Natural killer cell (primary cell): Measurements from ENCODE around the gene SOCS4. TPM values are rescaled to one million over a fixed set of nuclear protein-coding genes. Genes with fewer than 3 reads are reported as not detected.

Source experiments
- ATAC-seq, 3 donors: fragments of 150-1000 bp in 2 of 3; fragments of 200-7000 bp in 1 of 3; cut with Tn5 transposase; 1 replicate in 1 of 3; 2 replicates in 2 of 3; pipeline ENCODE4 v1.10.0; 2021; ENCODE audit warnings: mild to moderate bottlenecking in 2 of 3, moderate library complexity in 2 of 3
- DNase-seq, 2 donors: peaks; one replicate each; pipeline versions ENCODE4 v3.0.0 to v3.0.0-alpha.2; 2013 to 2021; ENCODE audit warnings: mixed read lengths in 1 of 2
- H3K27ac ChIP-seq: one replicate; pipeline ENCODE4 v1.5.1; 2013; ENCODE audit warnings: mild to moderate bottlenecking, low read length
- H3K27me3 ChIP-seq: one replicate; pipeline ENCODE4 v1.6.1; 2013; ENCODE audit warnings: low read length; ENCODE audit not compliant: control insufficient read depth, insufficient read depth
- H3K36me3 ChIP-seq: one replicate; pipeline ENCODE4 v1.6.1; 2013; ENCODE audit warnings: low read length; ENCODE audit not compliant: control insufficient read depth, insufficient read depth
- H3K4me1 ChIP-seq: one replicate; pipeline ENCODE4 v1.6.1; 2013; ENCODE audit warnings: low read length; ENCODE audit not compliant: control insufficient read depth, insufficient read depth
- H3K4me3 ChIP-seq: one replicate; pipeline ENCODE4 v1.5.1; 2013; ENCODE audit warnings: low read length
- H3K9me3 ChIP-seq: one replicate; pipeline ENCODE4 v1.6.1; 2013; ENCODE audit warnings: low read length; ENCODE audit not compliant: control insufficient read depth, insufficient read depth
- H3K27ac Mint-ChIP-seq, 2 donors: one replicate each; pipeline ENCODE4 v1.8.0; 2022; ENCODE audit warnings: mild to moderate bottlenecking in 2 of 2, mixed read lengths in 2 of 2, moderate library complexity in 1 of 2
- H3K27me3 Mint-ChIP-seq, 2 donors: one replicate each; pipeline ENCODE4 v1.8.0; 2022; ENCODE audit warnings: low read depth in 2 of 2, mixed read lengths in 2 of 2
- H3K36me3 Mint-ChIP-seq: one replicate; pipeline ENCODE4 v1.8.0; 2022; ENCODE audit warnings: mixed read lengths
- H3K4me1 Mint-ChIP-seq, 2 donors: one replicate each; pipeline ENCODE4 v1.8.0; 2022; ENCODE audit warnings: mixed read lengths in 2 of 2
- H3K4me3 Mint-ChIP-seq: one replicate; pipeline ENCODE4 v1.8.0; 2022; ENCODE audit warnings: mild to moderate bottlenecking, moderate library complexity, mixed read lengths
- H3K9me3 Mint-ChIP-seq, 2 donors: one replicate each; pipeline ENCODE4 v1.8.0; 2022; ENCODE audit warnings: mixed read lengths in 2 of 2
- WGBS: methylation state at CpG from one replicate; pipeline ENCODE4 v1.1.7; 2013; ENCODE audit warnings: missing lambda C conversion rate; ENCODE audit not compliant: insufficient coverage; 5-methylcytosine and 5-hydroxymethylcytosine counted together
- intact Hi-C: fragments of 100-400 bp; cut with micrococcal nuclease; formaldehyde crosslinking; loops from one replicate; pipeline ENCODE4 v1.14.2; 2022
- total RNA-seq, 4 donors: library from RNA; stranded (reverse); fragments of 120-200 nt in 1 of 4; gene quantifications; one replicate each; pipeline versions ENCODE4 v1.2.3 to v1.2.4, GENCODE V29; 2013 to 2022
- TF ChIP-seq, protein P1 (sequence below): fragments of 200-600 bp; IDR thresholded peaks from one replicate; pipeline ENCODE4 v1.8.0; 2022; ENCODE audit warnings: antibody characterized with exemption

Gene SOCS4
- total RNA-seq, 3 donors from 2014 or later (not counting 1 experiment from before 2014, with no cell fraction given) = 17.6 to 21.9 (median 21.9) TPM

DNA sequence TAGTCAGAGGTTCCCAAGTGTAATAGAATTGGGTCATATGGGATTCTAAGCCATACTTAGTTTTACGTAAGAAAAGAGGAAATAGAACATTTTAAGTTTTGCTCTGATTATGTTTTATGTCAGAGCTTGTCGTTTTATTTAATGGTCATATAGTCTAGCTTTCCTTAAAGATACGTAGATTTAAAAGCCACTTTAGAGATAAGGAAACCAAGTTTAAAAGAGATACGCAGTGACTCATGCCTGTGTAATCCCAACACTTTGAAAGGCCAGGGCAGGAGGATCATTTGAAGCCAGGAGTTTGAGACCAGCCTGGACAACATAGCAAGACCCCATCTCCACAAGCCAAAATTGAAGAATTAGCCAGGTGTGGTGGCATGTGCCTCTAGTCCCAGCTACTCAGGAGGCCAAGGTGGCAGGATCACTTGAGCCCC lies 44.0 kb downstream of the SOCS4 start:
- WGBS = 63% methylated on average over 4 of the region's 4 CpGs

DNA sequence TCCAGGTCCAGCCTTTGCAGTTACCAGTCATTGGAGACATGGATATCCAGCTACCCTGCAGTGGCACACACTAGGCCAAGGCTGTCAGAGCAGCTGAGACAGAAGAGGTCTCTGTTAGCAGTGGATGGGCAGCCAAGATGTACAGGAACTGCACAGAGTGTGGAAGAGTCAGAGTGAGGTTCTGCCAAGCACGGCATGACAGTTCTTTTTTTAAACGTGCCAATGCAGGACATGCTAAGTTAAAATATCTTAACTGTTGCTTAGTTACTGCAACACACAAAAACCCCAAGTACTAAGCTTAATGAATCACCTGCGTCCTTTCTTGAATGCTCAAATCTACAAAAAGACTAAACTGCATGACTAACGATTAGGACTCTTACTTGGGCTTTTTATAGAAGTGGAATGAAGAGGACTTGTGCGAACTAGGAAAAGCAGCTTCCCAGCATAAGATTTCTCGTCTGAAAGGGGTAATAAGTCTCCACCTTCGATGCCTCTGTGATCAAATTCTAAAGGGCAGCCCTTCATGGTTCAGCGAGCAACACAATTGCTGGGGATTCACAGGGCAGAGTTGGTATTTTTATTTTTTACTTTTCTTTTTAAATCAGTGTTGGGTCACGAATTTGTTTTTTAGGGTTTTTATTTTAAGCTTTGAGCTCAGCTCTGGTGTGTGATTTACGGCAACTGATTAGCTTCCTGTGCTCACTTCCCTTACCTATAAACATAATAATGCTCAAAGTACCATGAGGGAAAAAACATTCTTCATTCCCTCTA lies 45.0 kb downstream of the SOCS4 start:
- DNase-seq (peak in 1 of 2 donors; percentile 58), ATAC-seq (peak; percentile 62 to 88 (median 74))
- Mint-ChIP-seq H3K27ac (peak overlapping the region; percentile 67 to 83), H3K9me3 (no peaks in the 10 kb centered on the region), H3K36me3 (no peaks in the 10 kb centered on the region), H3K27me3 (no peaks in the 10 kb centered on the region), H3K4me1 (peaks cover 20 to 25% of the 10 kb centered on the region in 2 donors), H3K4me3 (peak overlapping the region; percentile 9)
- Histone ChIP-seq H3K27me3 (no peaks in the 10 kb centered on the region), H3K4me3 (no peak overlapping the region), H3K9me3 (no peaks in the 10 kb centered on the region), H3K27ac (peak overlapping the region; percentile 58), H3K36me3 (peaks cover 6% of the 10 kb centered on the region), H3K4me1 (peaks cover 7% of the 10 kb centered on the region)
- intact Hi-C loops = no loop called here
- WGBS = 15% methylated on average over 7 of the region's 10 CpGs
- TF ChIP-seq, protein P1, sequence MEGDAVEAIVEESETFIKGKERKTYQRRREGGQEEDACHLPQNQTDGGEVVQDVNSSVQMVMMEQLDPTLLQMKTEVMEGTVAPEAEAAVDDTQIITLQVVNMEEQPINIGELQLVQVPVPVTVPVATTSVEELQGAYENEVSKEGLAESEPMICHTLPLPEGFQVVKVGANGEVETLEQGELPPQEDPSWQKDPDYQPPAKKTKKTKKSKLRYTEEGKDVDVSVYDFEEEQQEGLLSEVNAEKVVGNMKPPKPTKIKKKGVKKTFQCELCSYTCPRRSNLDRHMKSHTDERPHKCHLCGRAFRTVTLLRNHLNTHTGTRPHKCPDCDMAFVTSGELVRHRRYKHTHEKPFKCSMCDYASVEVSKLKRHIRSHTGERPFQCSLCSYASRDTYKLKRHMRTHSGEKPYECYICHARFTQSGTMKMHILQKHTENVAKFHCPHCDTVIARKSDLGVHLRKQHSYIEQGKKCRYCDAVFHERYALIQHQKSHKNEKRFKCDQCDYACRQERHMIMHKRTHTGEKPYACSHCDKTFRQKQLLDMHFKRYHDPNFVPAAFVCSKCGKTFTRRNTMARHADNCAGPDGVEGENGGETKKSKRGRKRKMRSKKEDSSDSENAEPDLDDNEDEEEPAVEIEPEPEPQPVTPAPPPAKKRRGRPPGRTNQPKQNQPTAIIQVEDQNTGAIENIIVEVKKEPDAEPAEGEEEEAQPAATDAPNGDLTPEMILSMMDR = no peak

More for the DNA sequence above, 44.0 kb downstream of the SOCS4 start:
- Mint-ChIP-seq H3K27me3 (no peaks in the 10 kb centered on the region), H3K4me3 (no peak overlapping the region), H3K4me1 (peaks cover 20 to 25% of the 10 kb centered on the region in 2 donors), H3K36me3 (peaks cover 6% of the 10 kb centered on the region), H3K27ac (peak overlapping the region; percentile 67 to 83), H3K9me3 (no peaks in the 10 kb centered on the region)
- intact Hi-C loops = no loop called here
- Histone ChIP-seq H3K36me3 (peaks cover 11% of the 10 kb centered on the region), H3K4me1 (peaks cover 7% of the 10 kb centered on the region), H3K27me3 (no peaks in the 10 kb centered on the region), H3K4me3 (no peak overlapping the region), H3K27ac (no peak overlapping the region), H3K9me3 (no peaks in the 10 kb centered on the region)
- DNase-seq (no peak), ATAC-seq (no peak)
- TF ChIP-seq, protein P1 = no peak

DNA sequence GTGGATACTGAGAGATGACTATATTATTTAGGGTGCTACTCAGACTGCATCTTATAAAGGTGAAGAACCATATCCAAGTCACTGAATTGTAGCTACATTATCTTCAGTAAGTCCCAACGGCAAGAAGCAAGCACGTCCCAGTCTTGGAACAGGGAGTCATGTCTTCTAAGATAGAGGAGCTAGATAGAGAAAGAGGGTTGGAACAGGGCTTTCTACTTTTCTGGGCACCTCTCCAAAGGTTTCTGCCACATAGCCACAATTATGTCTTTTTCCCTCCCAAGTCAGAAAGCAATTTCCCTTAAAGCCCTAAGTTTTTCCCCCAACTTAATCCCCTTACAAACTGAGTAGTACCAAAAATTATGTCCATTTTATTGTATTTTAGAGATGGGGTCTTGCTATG lies 46.8 kb downstream of the SOCS4 start:
- Histone ChIP-seq H3K9me3 (no peaks in the 10 kb centered on the region), H3K36me3 (peaks cover 3% of the 10 kb centered on the region), H3K27ac (no peak overlapping the region), H3K27me3 (no peaks in the 10 kb centered on the region), H3K4me3 (no peak overlapping the region), H3K4me1 (peaks cover 7% of the 10 kb centered on the region)
- intact Hi-C loops = no loop called here
- no peak for DNase-seq
- H3K9me3 Mint-ChIP-seq = no peaks in the 10 kb centered on the region
- WGBS = 46% methylated on average over 2 of the region's 2 CpGs
- ATAC-seq = no peak
- H3K4me1 Mint-ChIP-seq = peaks cover 20 to 25% of the 10 kb centered on the region in 2 donors
- TF ChIP-seq, protein P1 = no peak
- no peaks in the 10 kb centered on the region for H3K36me3 Mint-ChIP-seq
- H3K4me3 Mint-ChIP-seq = no peak overlapping the region
- no peak overlapping the region for H3K27ac Mint-ChIP-seq
- H3K27me3 Mint-ChIP-seq = no peaks in the 10 kb centered on the region
